Neural crest cell (in vitro differentiated cells): ENCODE data around the gene CCDC201. TPM values are rescaled to one million over a fixed set of nuclear protein-coding genes. Genes with fewer than 3 reads are reported as not detected.

Source experiments
- DNase-seq: peaks from one replicate; pipeline ENCODE4 v3.0.0; 2021; ENCODE audit warnings: low read depth, mixed read lengths, low spot score
- H3K27ac Mint-ChIP-seq: one replicate; pipeline ENCODE4 v1.8.0; 2021; ENCODE audit warnings: mild to moderate bottlenecking, mixed read lengths; ENCODE audit not compliant: unreplicated experiment
- H3K27me3 Mint-ChIP-seq: 2 replicates; pipeline ENCODE4 v1.8.0; 2021; ENCODE audit warnings: low read depth, mild to moderate bottlenecking, mixed read lengths
- H3K36me3 Mint-ChIP-seq: 2 replicates; pipeline ENCODE4 v1.8.0; 2021; ENCODE audit warnings: low read depth, mild to moderate bottlenecking, mixed read lengths
- H3K4me1 Mint-ChIP-seq: 2 replicates; pipeline ENCODE4 v1.8.0; 2021; ENCODE audit warnings: mixed read lengths
- H3K4me3 Mint-ChIP-seq: one replicate; pipeline ENCODE4 v1.8.0; 2021; ENCODE audit warnings: mild to moderate bottlenecking, mixed read lengths
- H3K9me3 Mint-ChIP-seq: 2 replicates; pipeline ENCODE4 v1.8.0; 2021; ENCODE audit warnings: mixed read lengths
- total RNA-seq: library from RNA; stranded (reverse); gene quantifications from 2 replicates; pipeline ENCODE4 v1.2.1, GENCODE V29; 2021
- TF ChIP-seq, protein P1 (sequence below): fragments of 200-600 bp; sonication (generic); conservative IDR thresholded peaks from 2 replicates; pipeline ENCODE4 v1.5.0; 2021; ENCODE audit warnings: antibody characterized with exemption, mild to moderate bottlenecking

CCDC201 gene
- total RNA-seq, 1 donor from 2014 or later = not detected

DNA sequence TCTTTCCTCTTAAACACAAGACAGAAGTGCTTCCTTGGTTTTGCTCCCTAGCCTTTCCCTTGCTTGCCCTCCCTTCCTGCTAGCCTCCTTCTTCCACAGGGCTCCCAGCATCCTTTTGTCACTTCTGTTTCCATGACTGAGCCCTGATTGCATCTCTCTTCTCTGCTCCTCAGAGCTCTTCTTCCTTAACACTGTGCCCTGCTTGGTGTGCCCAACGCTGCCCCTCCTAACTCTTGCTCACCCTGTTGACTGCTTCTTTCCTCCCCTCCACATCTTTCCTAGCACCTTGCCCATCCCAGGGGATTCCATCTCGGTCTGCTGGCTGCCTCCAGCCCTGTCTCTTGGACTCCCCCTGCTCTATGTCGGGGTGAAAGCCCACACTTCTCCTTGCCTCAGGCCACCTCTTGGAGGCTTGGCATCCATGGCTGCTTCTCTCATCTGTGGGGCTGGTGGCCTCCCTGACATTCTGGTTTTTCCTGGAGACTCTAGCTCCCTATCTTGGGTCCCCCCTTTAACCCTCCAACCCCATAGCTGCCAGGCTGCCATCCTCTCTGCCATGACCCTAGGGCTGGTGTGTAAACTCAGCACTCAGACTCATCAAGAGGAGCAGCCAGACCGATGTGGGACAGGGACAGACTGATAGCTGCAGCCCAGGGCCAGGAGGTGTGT is 21.2 kb upstream of the CCDC201 start:
- Mint-ChIP-seq H3K27me3 (peaks cover 42% of the 10 kb centered on the region), H3K36me3 (no peaks in the 10 kb centered on the region), H3K9me3 (peaks cover 3% of the 10 kb centered on the region), H3K4me1 (no peaks in the 10 kb centered on the region), H3K4me3 (no peak overlapping the region), H3K27ac (no peak overlapping the region)
- TF ChIP-seq, protein P1, sequence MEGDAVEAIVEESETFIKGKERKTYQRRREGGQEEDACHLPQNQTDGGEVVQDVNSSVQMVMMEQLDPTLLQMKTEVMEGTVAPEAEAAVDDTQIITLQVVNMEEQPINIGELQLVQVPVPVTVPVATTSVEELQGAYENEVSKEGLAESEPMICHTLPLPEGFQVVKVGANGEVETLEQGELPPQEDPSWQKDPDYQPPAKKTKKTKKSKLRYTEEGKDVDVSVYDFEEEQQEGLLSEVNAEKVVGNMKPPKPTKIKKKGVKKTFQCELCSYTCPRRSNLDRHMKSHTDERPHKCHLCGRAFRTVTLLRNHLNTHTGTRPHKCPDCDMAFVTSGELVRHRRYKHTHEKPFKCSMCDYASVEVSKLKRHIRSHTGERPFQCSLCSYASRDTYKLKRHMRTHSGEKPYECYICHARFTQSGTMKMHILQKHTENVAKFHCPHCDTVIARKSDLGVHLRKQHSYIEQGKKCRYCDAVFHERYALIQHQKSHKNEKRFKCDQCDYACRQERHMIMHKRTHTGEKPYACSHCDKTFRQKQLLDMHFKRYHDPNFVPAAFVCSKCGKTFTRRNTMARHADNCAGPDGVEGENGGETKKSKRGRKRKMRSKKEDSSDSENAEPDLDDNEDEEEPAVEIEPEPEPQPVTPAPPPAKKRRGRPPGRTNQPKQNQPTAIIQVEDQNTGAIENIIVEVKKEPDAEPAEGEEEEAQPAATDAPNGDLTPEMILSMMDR = no peak
- DNase-seq = no peak

DNA sequence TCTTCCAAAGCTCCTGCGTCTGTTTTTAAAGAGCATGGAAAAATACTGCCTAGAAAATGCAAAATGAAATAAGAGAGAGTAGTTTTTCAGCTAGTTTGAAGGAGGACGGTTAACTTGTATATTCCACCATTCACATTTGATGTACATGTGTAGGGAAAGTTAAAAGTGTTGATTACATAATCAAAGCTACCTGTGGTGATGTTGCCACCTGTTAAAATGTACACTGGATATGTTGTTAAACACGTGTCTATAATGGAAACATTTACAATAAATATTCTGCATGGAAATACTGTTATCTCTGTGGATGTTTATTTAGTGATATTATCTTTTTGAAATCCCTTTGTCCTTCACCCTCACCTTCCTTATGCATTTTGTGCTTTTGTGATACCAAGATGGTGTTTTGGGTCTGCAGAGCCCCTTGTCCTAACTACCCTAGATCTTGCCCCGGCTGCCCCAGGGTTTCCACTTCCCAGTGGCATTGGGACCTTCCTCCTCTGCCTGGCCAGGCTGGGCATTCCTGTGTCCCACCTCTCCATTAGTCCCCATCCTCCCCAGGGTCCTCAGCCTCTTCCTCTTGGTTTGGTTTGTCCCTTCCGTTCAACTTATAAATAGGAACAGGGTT is 20.6 kb upstream of the CCDC201 start:
- H3K27ac Mint-ChIP-seq = no peak overlapping the region
- no peak for DNase-seq
- H3K4me3 Mint-ChIP-seq = no peak overlapping the region
- H3K9me3 Mint-ChIP-seq = peaks cover 3% of the 10 kb centered on the region
- no peaks in the 10 kb centered on the region for H3K4me1 Mint-ChIP-seq
- H3K36me3 Mint-ChIP-seq = no peaks in the 10 kb centered on the region
- TF ChIP-seq, protein P1 = no peak
- peaks cover 46% of the 10 kb centered on the region for H3K27me3 Mint-ChIP-seq

DNA sequence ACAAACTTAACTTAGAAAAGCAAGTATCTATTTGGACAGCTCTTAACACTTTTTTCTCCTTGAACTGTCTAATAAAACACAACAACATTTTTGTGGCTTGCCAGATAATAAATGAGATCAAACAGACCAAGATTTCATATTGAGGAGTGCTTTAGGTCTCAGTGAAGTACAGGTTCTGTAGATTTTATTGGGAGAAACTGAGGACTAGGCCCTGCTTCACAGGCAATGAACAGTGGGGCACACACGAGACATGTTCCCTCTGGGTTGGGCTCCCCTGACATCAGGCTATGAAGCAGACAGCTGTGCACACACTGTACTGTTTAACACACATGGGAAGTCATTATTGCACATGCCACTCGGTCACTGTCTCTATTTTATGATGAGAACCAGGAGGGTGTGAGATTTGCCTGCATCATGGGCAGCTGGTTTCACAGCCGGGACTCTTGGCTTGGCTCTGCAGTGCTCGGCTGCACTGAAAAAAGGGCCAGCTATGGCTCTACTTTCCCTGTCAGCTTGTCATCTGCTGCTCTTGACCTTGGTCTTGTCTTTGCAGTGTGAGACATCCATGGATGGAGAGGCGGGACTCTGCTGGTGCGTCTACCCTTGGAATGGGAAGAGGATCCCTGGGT is 19.6 kb upstream of the CCDC201 start:
- peaks cover 6% of the 10 kb centered on the region for H3K4me1 Mint-ChIP-seq
- H3K27ac Mint-ChIP-seq = no peak overlapping the region
- DNase-seq = no peak
- H3K4me3 Mint-ChIP-seq = no peak overlapping the region
- H3K27me3 Mint-ChIP-seq = peaks cover 56% of the 10 kb centered on the region
- TF ChIP-seq, protein P1 = no peak
- no peaks in the 10 kb centered on the region for H3K9me3 Mint-ChIP-seq
- no peaks in the 10 kb centered on the region for H3K36me3 Mint-ChIP-seq

DNA sequence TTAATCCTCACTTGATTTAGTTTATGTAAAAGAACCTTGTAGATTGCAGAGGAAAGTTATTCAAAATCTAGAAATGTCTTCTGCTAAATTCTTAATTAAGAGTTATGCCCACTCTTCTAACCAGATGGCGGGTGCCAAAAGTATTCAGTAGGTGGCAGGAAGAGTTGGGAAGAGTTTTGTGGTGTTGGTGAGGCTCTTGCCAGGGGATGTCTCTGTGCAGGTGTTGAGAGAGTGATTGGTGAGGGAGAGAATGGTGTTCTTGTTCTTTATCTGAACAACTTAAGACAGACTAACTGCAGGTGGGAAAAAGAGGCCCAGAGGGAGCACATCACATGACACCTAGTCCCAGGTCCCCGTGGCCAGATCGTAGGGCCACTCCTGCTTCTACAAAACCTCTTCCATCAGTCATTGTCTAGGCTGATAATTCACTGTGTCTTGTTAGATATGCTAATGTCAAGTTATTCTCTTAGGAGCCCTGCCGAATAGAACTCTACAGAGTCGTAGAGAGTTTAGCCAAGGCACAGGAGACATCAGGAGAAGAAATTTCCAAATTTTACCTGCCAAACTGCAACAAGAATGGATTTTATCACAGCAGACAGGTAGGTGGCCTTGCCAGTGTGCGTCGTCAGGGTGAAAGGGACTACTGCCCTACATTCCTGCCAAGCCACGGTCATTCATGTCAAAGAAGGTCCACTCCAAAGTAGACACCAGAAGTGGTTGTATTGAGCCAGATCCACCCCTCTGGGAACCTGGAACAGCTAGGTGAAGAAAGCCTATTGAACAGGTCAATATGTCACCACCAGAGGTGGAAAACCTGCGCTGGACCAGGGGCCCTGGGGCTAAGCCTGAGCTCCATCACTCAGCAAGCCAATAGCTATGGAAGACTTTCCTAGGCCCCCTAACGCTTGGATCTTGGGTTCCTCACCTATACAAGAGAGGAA is 18.9 kb upstream of the CCDC201 start:
- no peaks in the 10 kb centered on the region for H3K36me3 Mint-ChIP-seq
- H3K27ac Mint-ChIP-seq = no peak overlapping the region
- DNase-seq = no peak
- H3K4me1 Mint-ChIP-seq = peaks cover 6% of the 10 kb centered on the region
- H3K27me3 Mint-ChIP-seq = peaks cover 64% of the 10 kb centered on the region
- H3K9me3 Mint-ChIP-seq = no peaks in the 10 kb centered on the region
- TF ChIP-seq, protein P1 = peak; percentile 9
- no peak overlapping the region for H3K4me3 Mint-ChIP-seq

DNA sequence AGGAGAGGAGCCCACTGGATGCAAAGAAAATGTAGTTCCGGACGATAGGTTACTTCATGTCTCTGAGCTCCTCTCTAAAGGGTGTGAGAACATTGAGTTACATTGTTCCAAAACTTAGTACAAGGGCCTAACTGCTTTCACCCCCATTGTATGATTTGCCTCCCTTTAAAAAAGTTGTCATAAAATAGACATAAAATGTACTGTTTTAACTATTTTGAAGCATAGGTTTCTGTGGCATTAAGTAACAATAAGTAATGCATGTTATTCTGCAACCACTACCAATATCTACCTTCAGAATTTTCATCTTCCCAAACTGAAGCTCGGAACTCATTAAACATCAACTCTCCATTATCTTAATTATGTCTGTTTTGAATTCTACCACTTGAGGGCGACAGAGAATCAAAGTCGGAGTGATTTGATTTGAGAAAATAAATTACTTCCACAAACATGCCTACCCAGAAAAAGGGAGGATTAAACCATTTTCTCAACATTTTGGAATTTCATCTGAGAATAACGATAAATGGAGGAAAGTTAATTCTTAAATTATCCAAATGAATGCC is 18.1 kb upstream of the CCDC201 start:
- TF ChIP-seq, protein P1 = peak; percentile 84
- Mint-ChIP-seq H3K4me1 (peaks cover 6% of the 10 kb centered on the region), H3K27me3 (peaks cover 66% of the 10 kb centered on the region), H3K9me3 (no peaks in the 10 kb centered on the region), H3K4me3 (no peak overlapping the region), H3K27ac (no peak overlapping the region), H3K36me3 (no peaks in the 10 kb centered on the region)
- no peak for DNase-seq
